ENCODE measurements around the gene USP49.

GRCh38 chr6:41779336-41779735 is 115.8 kb downstream of the USP49 start:
- TF ChIP-seq POLR2A (IDR thresholded peaks at IDR 0.05) (no peak), POLR2AphosphoS5 (IDR thresholded peaks at IDR 0.05) (no peak)
- TF ChIP-seq, protein P1, sequence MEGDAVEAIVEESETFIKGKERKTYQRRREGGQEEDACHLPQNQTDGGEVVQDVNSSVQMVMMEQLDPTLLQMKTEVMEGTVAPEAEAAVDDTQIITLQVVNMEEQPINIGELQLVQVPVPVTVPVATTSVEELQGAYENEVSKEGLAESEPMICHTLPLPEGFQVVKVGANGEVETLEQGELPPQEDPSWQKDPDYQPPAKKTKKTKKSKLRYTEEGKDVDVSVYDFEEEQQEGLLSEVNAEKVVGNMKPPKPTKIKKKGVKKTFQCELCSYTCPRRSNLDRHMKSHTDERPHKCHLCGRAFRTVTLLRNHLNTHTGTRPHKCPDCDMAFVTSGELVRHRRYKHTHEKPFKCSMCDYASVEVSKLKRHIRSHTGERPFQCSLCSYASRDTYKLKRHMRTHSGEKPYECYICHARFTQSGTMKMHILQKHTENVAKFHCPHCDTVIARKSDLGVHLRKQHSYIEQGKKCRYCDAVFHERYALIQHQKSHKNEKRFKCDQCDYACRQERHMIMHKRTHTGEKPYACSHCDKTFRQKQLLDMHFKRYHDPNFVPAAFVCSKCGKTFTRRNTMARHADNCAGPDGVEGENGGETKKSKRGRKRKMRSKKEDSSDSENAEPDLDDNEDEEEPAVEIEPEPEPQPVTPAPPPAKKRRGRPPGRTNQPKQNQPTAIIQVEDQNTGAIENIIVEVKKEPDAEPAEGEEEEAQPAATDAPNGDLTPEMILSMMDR (IDR thresholded peaks at IDR 0.05) = no peak

Data from transverse colon (tissue), 4 donors.